K562 (cell line): Measurements from ENCODE around the gene LSR. TPM values are rescaled to one million over a fixed set of nuclear protein-coding genes. Genes with fewer than 3 reads are reported as not detected.

Experiments
- CBFA2T3 ChIP-seq: fragments of 450-650 bp; IDR thresholded peaks from 2 replicates; pipeline ENCODE4 v1.6.1; 2017
- HDAC6 ChIP-seq: IDR thresholded peaks from 2 replicates; pipeline ENCODE4 v1.6.1; 2012; ENCODE audit warnings: low read depth, mild to moderate bottlenecking, control low read depth, inconsistent platforms, low read length, moderate library complexity
- HNRNPK ChIP-seq: fragments of 200-400 bp; formaldehyde crosslinking; IDR thresholded peaks from one replicate; pipeline ENCODE4 v1.6.1; 2018; ENCODE audit warnings: mild to moderate bottlenecking, low read depth, low read length; ENCODE audit not compliant: poor library complexity, severe bottlenecking
- KDM5B ChIP-seq: fragments of 200-600 bp; sonication (generic); IDR thresholded peaks from 2 replicates; pipeline ENCODE4 v1.6.1; 2012; ENCODE audit warnings: low read depth, mild to moderate bottlenecking, moderate library complexity, low read length, control low read depth, inconsistent platforms; ENCODE audit not compliant: insufficient replicate concordance
- MEF2A ChIP-seq: IDR thresholded peaks from 2 replicates; pipeline ENCODE4 v1.6.1; 2011; ENCODE audit warnings: low read depth, mild to moderate bottlenecking, low read length, moderate library complexity; ENCODE audit not compliant: control insufficient read depth
- MIER1 ChIP-seq: fragments of 450-650 bp; IDR thresholded peaks from 2 replicates; pipeline ENCODE4 v1.6.1; 2016; ENCODE audit warnings: antibody characterized with exemption, mild to moderate bottlenecking, low read depth
- NCOR1 ChIP-seq: fragments of 450-650 bp; IDR thresholded peaks from 2 replicates; pipeline ENCODE4 v1.6.1; 2016; ENCODE audit warnings: mild to moderate bottlenecking, moderate library complexity
- NR0B1 ChIP-seq: fragments of 450-650 bp; IDR thresholded peaks from one replicate; pipeline ENCODE4 v1.6.1; 2018; ENCODE audit warnings: mild to moderate bottlenecking, moderate library complexity; ENCODE audit not compliant: partially characterized antibody
- NR4A1 ChIP-seq, 2 experiments: fragments of 250-450 bp in 1 of 2; fragments of 450-650 bp in 1 of 2; sonication (Bioruptor Pico) in 1 of 2; IDR thresholded peaks; 2 replicates each; pipeline versions ENCODE4 v1.4.0 to v1.6.1; 2016 to 2020; ENCODE audit warnings: mild to moderate bottlenecking in 2 of 2, missing compliant biosample characterization in 1 of 2, missing genetic modification characterization in 1 of 2, moderate library complexity in 1 of 2
- PTRF ChIP-seq: fragments of 450-650 bp; IDR thresholded peaks from 2 replicates; pipeline ENCODE4 v1.6.1; 2016; ENCODE audit warnings: mild to moderate bottlenecking, missing genetic modification characterization, missing compliant biosample characterization
- RBM34 ChIP-seq: fragments of 200-400 bp; formaldehyde crosslinking; IDR thresholded peaks from 2 replicates; pipeline ENCODE4 v1.6.1; 2018; ENCODE audit warnings: low read length, borderline replicate concordance; ENCODE audit not compliant: insufficient read depth
- SLC30A9 ChIP-seq: fragments of 250-450 bp; sonication (Bioruptor Pico); IDR thresholded peaks from 2 replicates; pipeline ENCODE4 v1.8.0; 2022; ENCODE audit warnings: mild to moderate bottlenecking, moderate library complexity
- SMARCC2 ChIP-seq: fragments of 450-650 bp; IDR thresholded peaks from 2 replicates; pipeline ENCODE4 v1.6.1; 2017; ENCODE audit warnings: antibody characterized with exemption, moderate library complexity, mild to moderate bottlenecking, low read depth
- SRF ChIP-seq, 2 experiments: fragments of 250-450, 450-650 bp in 1 of 2; sonication (Bioruptor Pico) in 1 of 2; sonication (generic) in 1 of 2; formaldehyde crosslinking; IDR thresholded peaks; 2 replicates each; pipeline versions ENCODE4 v1.5.0 to v1.5.1; 2020 to 2022; ENCODE audit warnings: mild to moderate bottlenecking in 1 of 2, missing genetic modification reagents in 1 of 2
- SRSF1 ChIP-seq: fragments of 200-400 bp; formaldehyde crosslinking; IDR thresholded peaks from 2 replicates; pipeline ENCODE4 v1.6.1; 2017; ENCODE audit warnings: mild to moderate bottlenecking, low read depth, low read length, moderate library complexity
- ZBTB33 ChIP-seq: sonication (generic); formaldehyde crosslinking; IDR thresholded peaks from 2 replicates; pipeline ENCODE4 v1.8.1; 2023; ENCODE audit warnings: mild to moderate bottlenecking, missing genetic modification reagents
- ZNF263 ChIP-seq: sonication (generic); formaldehyde crosslinking; IDR thresholded peaks from 2 replicates; pipeline ENCODE4 v1.8.0; 2022; ENCODE audit warnings: mild to moderate bottlenecking, missing genetic modification reagents, borderline replicate concordance
- ZNF398 ChIP-seq: fragments of 250-450 bp; sonication (Bioruptor Pico); IDR thresholded peaks from 2 replicates; pipeline ENCODE4 v1.8.0; 2021; ENCODE audit warnings: moderate library complexity, mild to moderate bottlenecking, inconsistent platforms
- ZNF77 ChIP-seq: fragments of 250-450 bp; sonication (Bioruptor Pico); IDR thresholded peaks from 2 replicates; pipeline ENCODE4 v1.5.0; 2020
- ZNF830 ChIP-seq: fragments of 250-450 bp; sonication (Bioruptor Pico); IDR thresholded peaks from 2 replicates; pipeline ENCODE4 v1.5.0; 2021; ENCODE audit warnings: mild to moderate bottlenecking
- polyA plus RNA-seq, 8 experiments: library from polyadenylated mRNA; depleted of rRNA in 4 of 8; stranded (reverse) in 5 of 8; unstranded in 3 of 8; fragments of >200 nt; fragmentation: Nextera tagmentation in 2 of 8; fragmentation: Illumina TruSeq in 1 of 8; extraction: Ambion mirVana in 2 of 8; extraction: Trizol in 1 of 8; gene quantifications; 2 replicates each; pipeline versions ENCODE4 v1.2.1 to v1.2.3, GENCODE V29; 2011 to 2014; ENCODE audit warnings: inconsistent platforms in 1 of 8, missing spikeins in 1 of 8
- total RNA-seq, 7 experiments: library from RNA; depleted of rRNA in 6 of 7; stranded (reverse); fragments of >200 nt in 6 of 7; fragmentation: Illumina TruSeq in 2 of 7; extraction: Trizol in 2 of 7; gene quantifications; 2 replicates each; pipeline versions ENCODE4 v1.2.1 to v1.2.3, GENCODE V29; 2011 to 2021; ENCODE audit warnings: low replicate concordance in 1 of 7
- TF ChIP-seq, protein P1 (sequence below): fragments of 450-650 bp; IDR thresholded peaks from 2 replicates; pipeline ENCODE4 v1.6.1; 2016

The LSR gene
- total and polyA plus RNA-seq, 9 of the 15 experiments (the other 6 are each of a cell fraction or from before 2014, with no cell fraction given): 0.44 to 87.9 (median 28.0) TPM

- TF ChIP-seq ZBTB33 (CRISPR knock-in tag) (peak; percentile 96), SLC30A9 (CRISPR knock-in tag) (no peak), PTRF (tag) (peak; percentile 5; the same call in 1 of the 2 replicates), ZNF398 (peak; percentile 20; the same call in 1 of the 2 replicates), SMARCC2 (no peak), ZNF263 (CRISPR knock-in tag) (no peak), SRF (CRISPR knock-in tag; IDR thresholded peaks at IDR 0.05) (peak in 1 of 2 experiments; percentile 51; a peak in 1 of 4 replicates), HNRNPK (no peak), SRSF1 (no peak), NR4A1 (CRISPR knock-in tag; IDR thresholded peaks at IDR 0.05) (no peak; the same call in 1 of the 2 replicates), NR4A1 (tag; IDR thresholded peaks at IDR 0.05) (peak; percentile 94), NCOR1 (peak; percentile 55; the same call in 1 of the 2 replicates), MIER1 (no peak; the same call in 1 of the 2 replicates), NR0B1 (no peak), KDM5B (no peak), MEF2A (no peak), ZNF830 (CRISPR knock-in tag) (0 out of 2 replicates have a peak, but pooled peaks have one; percentile 77), CBFA2T3 (peak; percentile 8; the same call in 1 of the 2 replicates), ZNF77 (0 out of 2 replicates have a peak, but pooled peaks have one; percentile 57), HDAC6 (no peak), RBM34 (no peak)
- TF ChIP-seq, protein P1, sequence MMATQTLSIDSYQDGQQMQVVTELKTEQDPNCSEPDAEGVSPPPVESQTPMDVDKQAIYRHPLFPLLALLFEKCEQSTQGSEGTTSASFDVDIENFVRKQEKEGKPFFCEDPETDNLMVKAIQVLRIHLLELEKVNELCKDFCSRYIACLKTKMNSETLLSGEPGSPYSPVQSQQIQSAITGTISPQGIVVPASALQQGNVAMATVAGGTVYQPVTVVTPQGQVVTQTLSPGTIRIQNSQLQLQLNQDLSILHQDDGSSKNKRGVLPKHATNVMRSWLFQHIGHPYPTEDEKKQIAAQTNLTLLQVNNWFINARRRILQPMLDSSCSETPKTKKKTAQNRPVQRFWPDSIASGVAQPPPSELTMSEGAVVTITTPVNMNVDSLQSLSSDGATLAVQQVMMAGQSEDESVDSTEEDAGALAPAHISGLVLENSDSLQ: peak; percentile 5; the same call in 1 of the 2 replicates
Observed at GRCh38 chr19:35309481-35310279, 60.9 kb downstream of the LSR start (continued).
